Calu3 (cell line): ENCODE data around the gene ZNF681. TPM values are rescaled to one million over a fixed set of nuclear protein-coding genes. Genes with fewer than 3 reads are reported as not detected.
A peak's percentile ranks its signal among the peaks of the same experiment; 100 is the strongest.
"Not testable (repeated sequence)": the region's sequence is repeated elsewhere in the genome, so short reads cannot be mapped to it uniquely, and the experiment has no call there.

Experiments used
- BruUV-seq: library from RNA; stranded (reverse); fragments of 400-500 nt; replicated peaks from 2 replicates; lab custom pipeline; 2021; lab: Mats Ljungman, UMichigan
- CTCF ChIA-PET: fragments of 300-600 bp; sonication (Branson Sonifier 250); formaldehyde crosslinking; loops from one replicate; lab custom pipeline; 2022; ENCODE audit warnings: antibody characterized with exemption; lab: Charles Lee
- DNase-seq: peaks from one replicate; pipeline ENCODE4 v3.0.0; 2022
- H3K27ac Mint-ChIP-seq: one replicate; pipeline ENCODE4 v1.8.0; 2022; ENCODE audit warnings: mixed read lengths; ENCODE audit not compliant: unreplicated experiment
- H3K27me3 Mint-ChIP-seq: one replicate; pipeline ENCODE4 v1.8.0; 2022; ENCODE audit warnings: mixed read lengths; ENCODE audit not compliant: unreplicated experiment
- H3K36me3 Mint-ChIP-seq: one replicate; pipeline ENCODE4 v1.8.0; 2022; ENCODE audit warnings: mild to moderate bottlenecking, moderate library complexity, mixed read lengths; ENCODE audit not compliant: insufficient read depth, unreplicated experiment
- H3K4me1 Mint-ChIP-seq: one replicate; pipeline ENCODE4 v1.8.0; 2022; ENCODE audit warnings: mild to moderate bottlenecking, low read depth, mixed read lengths; ENCODE audit not compliant: unreplicated experiment
- H3K4me3 Mint-ChIP-seq: one replicate; pipeline ENCODE4 v1.8.0; 2022; ENCODE audit warnings: mild to moderate bottlenecking, low read depth, moderate library complexity, mixed read lengths; ENCODE audit not compliant: unreplicated experiment
- H3K9me3 Mint-ChIP-seq: one replicate; pipeline ENCODE4 v1.8.0; 2022; ENCODE audit warnings: low read depth, mixed read lengths; ENCODE audit not compliant: unreplicated experiment
- intact Hi-C: fragments of 100-400 bp; cut with micrococcal nuclease; formaldehyde crosslinking; loops from one replicate; pipeline ENCODE4 v1.10.0; 2022; ENCODE audit not compliant: unreplicated experiment
- total RNA-seq: library from RNA; stranded (reverse); gene quantifications from 2 replicates; pipeline ENCODE4 v1.2.3, GENCODE V29; 2022
- TF ChIP-seq, protein P1 (sequence below): fragments of 200-600 bp; IDR thresholded peaks from one replicate; pipeline ENCODE4 v1.8.0; 2022; ENCODE audit warnings: antibody characterized with exemption; ENCODE audit not compliant: unreplicated experiment

ZNF681 gene
- total RNA-seq, 1 experiment from 2014 or later, result 6.9 TPM

DNA sequence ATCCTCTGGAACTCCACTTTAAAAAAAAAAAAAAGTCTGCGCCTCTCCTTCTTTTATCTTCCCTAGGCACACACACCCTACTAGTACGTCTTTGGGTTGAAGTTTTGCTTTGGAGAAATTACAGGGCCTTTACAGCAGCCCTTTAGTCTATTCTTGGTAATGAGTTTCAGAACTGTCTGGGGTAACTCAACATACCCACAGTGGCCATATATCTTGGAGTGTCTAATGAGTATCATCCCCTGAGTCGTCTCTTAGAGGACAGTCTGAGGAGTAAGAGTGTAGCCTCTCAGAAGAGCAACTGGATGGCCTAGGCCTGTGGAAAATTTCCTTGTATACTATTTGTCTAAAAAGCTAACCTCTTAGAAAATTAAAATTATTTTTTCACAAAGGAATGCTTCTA, 6.1 kb upstream of the ZNF681 start:
- Mint-ChIP-seq H3K36me3 (peaks cover 32% of the 10 kb centered on the region), H3K4me3 (peak overlapping the region; percentile 87), H3K27ac (peak overlapping the region; percentile 91), H3K9me3 (peaks cover 2% of the 10 kb centered on the region), H3K27me3 (no peaks in the 10 kb centered on the region), H3K4me1 (peaks cover 8% of the 10 kb centered on the region)
- CTCF ChIA-PET, result no interaction called here
- intact Hi-C loops, result loop anchor here (5.0 kb wide), 2 partner anchors 58 to 77 kb away; partner anchors contain the start of gene ZNF675
- TF ChIP-seq, protein P1, sequence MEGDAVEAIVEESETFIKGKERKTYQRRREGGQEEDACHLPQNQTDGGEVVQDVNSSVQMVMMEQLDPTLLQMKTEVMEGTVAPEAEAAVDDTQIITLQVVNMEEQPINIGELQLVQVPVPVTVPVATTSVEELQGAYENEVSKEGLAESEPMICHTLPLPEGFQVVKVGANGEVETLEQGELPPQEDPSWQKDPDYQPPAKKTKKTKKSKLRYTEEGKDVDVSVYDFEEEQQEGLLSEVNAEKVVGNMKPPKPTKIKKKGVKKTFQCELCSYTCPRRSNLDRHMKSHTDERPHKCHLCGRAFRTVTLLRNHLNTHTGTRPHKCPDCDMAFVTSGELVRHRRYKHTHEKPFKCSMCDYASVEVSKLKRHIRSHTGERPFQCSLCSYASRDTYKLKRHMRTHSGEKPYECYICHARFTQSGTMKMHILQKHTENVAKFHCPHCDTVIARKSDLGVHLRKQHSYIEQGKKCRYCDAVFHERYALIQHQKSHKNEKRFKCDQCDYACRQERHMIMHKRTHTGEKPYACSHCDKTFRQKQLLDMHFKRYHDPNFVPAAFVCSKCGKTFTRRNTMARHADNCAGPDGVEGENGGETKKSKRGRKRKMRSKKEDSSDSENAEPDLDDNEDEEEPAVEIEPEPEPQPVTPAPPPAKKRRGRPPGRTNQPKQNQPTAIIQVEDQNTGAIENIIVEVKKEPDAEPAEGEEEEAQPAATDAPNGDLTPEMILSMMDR, result no peak
- no peak for DNase-seq
- no TSS peak for BruUV-seq

DNA sequence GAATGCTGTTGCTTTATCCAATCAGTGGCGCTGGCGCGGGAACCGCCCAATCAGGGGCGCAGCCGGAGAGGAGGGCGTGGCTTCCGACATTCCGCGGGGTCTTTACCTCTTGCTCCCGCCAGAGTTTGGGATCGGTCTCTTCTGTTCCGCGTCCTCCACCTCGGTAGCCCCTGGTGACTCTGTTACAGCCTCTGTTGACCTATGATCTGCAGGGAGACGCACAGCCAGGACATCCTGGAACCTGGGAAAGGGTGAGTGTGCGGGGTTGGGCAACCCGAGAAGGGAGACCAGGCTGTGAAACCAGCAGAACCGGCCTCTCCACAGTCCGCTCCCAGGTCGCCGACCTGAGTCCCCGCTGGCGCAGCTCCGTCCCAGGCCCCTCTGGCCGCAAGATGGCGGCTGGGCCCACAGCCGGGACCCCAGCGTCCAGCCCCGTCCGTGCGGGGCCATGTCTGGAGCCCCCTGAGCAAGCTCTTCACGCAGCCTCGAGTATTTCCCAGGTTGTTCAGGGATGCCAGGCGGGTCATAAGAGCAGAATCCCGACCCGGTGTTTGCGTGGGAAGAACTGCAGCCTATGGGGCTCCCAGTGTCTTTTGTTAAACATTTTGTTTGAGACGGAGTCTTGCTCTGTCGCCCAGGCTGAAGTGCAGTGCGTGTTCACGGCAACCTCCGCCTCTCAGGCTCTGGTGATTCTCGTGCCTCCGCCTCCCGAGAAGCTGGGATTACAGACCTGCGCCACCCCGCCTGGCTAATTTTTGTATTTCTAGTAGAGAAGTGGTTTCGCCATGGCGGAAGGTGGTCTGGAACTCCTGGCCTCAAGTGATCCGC, 4.4 kb upstream of the ZNF681 start:
- intact Hi-C loops, result loop anchor here (5.0 kb wide), 2 partner anchors 59 to 76 kb away; partner anchors contain the start of gene ZNF675
- TF ChIP-seq, protein P1, result no peak
- H3K4me3 Mint-ChIP-seq, result peak overlapping the region; percentile 87
- H3K36me3 Mint-ChIP-seq, result peaks cover 41% of the 10 kb centered on the region
- H3K4me1 Mint-ChIP-seq, result peaks cover 8% of the 10 kb centered on the region
- DNase-seq, result peak; percentile 89
- BruUV-seq, result no TSS peak
- H3K9me3 Mint-ChIP-seq, result peaks cover 2% of the 10 kb centered on the region
- CTCF ChIA-PET, result interaction anchor here (0.6 kb wide), 1 partner anchor 149 kb away, joined by 4 read pairs; no protein-coding TSS in a partner anchor
- peak overlapping the region; percentile 91 for H3K27ac Mint-ChIP-seq
- H3K27me3 Mint-ChIP-seq, result no peaks in the 10 kb centered on the region

DNA sequence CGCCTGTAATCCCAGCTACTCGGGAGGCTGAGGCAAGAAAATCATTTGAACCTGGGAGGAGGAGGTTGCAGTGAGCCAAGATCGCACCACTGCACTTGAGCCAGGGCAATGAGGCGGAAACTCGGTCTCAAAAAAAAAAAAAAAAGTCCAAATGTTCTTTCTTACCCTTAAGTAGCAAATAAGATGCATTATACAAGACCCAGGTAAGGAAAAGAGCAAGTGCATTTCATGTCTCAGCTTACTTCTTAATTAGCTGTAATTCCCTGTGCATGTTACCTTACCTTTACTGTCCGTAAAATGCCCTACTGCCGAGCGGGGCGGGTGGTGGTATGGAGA, 3.8 kb upstream of the ZNF681 start:
- H3K27ac Mint-ChIP-seq, result peak overlapping the region; percentile 91
- no peaks in the 10 kb centered on the region for H3K27me3 Mint-ChIP-seq
- intact Hi-C loops, result loop anchor here (5.0 kb wide), 2 partner anchors 60 to 75 kb away; partner anchors contain the start of gene ZNF675

DNA sequence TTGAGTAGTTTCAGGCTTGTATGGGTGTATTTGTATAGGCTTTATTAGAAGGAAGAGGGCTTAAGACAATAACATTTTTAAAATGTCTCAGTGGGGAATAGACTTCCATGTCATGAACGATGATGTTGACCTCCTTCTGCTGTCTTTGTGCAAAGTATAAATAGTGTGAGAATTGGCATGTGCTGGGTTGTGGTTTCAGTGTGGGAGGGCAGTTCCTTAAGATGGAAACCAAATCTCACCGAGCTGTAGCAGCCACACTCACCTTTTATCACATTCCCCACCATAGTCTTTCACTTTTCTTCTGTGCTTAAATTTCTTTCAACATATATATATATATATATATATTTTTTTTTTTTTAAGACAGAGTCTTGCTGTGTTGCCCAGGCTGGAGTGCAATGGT, 1.6 kb upstream of the ZNF681 start:
- CTCF ChIA-PET, BruUV-seq, H3K27me3 Mint-ChIP-seq, H3K4me3 Mint-ChIP-seq, H3K27ac Mint-ChIP-seq, H3K9me3 Mint-ChIP-seq, DNase-seq, H3K4me1 Mint-ChIP-seq: not testable (repeated sequence)
- intact Hi-C loops, result loop anchor here (5.0 kb wide), 2 partner anchors 62 to 73 kb away; partner anchors contain the start of gene ZNF675
- H3K36me3 Mint-ChIP-seq, result peaks cover 35% of the 10 kb centered on the region

More for the DNA sequence above, 3.8 kb upstream of the ZNF681 start:
- TF ChIP-seq, protein P1, result no peak
- Mint-ChIP-seq H3K9me3 (peaks cover 2% of the 10 kb centered on the region), H3K4me3 (peak overlapping the region; percentile 87), H3K4me1 (peaks cover 8% of the 10 kb centered on the region), H3K36me3 (peaks cover 44% of the 10 kb centered on the region)
- BruUV-seq, result no TSS peak
- CTCF ChIA-PET, result interaction anchor here (0.6 kb wide), 1 partner anchor 150 kb away, joined by 4 read pairs; no protein-coding TSS in a partner anchor
- DNase-seq, result no peak

DNA sequence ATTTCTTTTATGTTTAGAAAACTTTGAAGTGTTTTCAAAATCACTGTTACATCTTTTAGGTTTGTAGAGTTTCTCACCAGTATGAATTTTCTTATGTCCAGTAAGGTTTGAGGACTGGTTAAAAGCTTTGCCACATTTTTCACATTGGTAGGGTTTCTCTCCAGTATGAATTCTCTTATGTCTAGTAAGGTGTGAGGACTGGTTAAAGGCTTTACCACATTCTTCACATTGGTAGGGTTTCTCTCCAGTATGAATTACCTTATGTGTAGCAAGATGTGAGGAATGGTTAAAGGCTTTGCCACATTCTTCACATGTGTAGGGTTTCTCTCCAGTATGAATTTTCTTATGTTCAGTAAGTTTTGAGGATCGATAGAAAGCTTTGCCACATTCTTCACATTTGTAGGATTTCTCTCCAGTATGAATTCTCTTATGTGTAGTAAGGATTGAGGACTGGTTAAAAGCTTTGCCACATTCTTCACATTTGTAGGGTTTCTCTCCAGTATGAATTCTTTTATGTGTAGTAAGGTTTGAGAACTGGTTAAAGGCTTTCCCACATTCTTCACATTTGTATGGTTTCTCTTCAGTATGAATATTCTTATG, 15.0 kb downstream of the ZNF681 start:
- H3K27me3 Mint-ChIP-seq, H3K4me3 Mint-ChIP-seq, H3K27ac Mint-ChIP-seq, H3K4me1 Mint-ChIP-seq, DNase-seq, BruUV-seq, CTCF ChIA-PET, intact Hi-C loops, H3K36me3 Mint-ChIP-seq, H3K9me3 Mint-ChIP-seq: not testable (repeated sequence)

- intact Hi-C loops, H3K36me3 Mint-ChIP-seq, H3K4me1 Mint-ChIP-seq, H3K9me3 Mint-ChIP-seq, CTCF ChIA-PET, H3K4me3 Mint-ChIP-seq, BruUV-seq, H3K27ac Mint-ChIP-seq, H3K27me3 Mint-ChIP-seq, DNase-seq: not testable (repeated sequence)
Measured at GRCh38 chr19:23730729-23731465, 27.8 kb downstream of the ZNF681 start.

DNA sequence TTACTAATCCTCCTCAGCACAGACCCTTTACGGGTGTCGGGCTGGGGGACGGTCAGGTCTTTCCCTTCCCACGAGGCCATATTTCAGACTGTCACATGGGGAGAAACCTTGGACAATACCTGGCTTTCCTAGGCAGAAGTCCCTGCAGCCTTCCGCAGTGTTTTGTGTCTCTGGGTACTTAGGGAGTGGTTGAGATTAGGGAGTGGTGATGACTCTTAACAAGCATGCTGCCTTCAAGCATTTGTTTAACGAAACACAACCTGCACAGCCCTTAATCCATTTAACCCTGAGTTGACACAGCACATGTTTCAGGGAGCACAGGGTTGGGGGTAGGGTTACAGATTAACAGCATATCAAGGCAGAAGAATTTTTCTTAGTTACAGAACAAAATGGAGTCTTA, 34.5 kb downstream of the ZNF681 start:
- H3K27ac Mint-ChIP-seq, H3K36me3 Mint-ChIP-seq, H3K4me3 Mint-ChIP-seq, CTCF ChIA-PET, DNase-seq, H3K27me3 Mint-ChIP-seq, H3K9me3 Mint-ChIP-seq, BruUV-seq, H3K4me1 Mint-ChIP-seq, intact Hi-C loops: not testable (repeated sequence)
